Activated CD8-positive, alpha-beta memory T cell treated with anti-CD3 and anti-CD28 coated beads for 1 hour (primary cell): ENCODE results near the gene NOTO.
A peak's percentile ranks its signal among the peaks of the same experiment; 100 is the strongest.

ENCODE experiments used
- DNase-seq, 2 donors: peaks; one replicate each; pipeline ENCODE4 v3.0.0-alpha.2; 2020; ENCODE audit warnings: low read depth in 1 of 2; ENCODE audit errors: extremely low read depth in 1 of 2

NOTO gene

DNA sequence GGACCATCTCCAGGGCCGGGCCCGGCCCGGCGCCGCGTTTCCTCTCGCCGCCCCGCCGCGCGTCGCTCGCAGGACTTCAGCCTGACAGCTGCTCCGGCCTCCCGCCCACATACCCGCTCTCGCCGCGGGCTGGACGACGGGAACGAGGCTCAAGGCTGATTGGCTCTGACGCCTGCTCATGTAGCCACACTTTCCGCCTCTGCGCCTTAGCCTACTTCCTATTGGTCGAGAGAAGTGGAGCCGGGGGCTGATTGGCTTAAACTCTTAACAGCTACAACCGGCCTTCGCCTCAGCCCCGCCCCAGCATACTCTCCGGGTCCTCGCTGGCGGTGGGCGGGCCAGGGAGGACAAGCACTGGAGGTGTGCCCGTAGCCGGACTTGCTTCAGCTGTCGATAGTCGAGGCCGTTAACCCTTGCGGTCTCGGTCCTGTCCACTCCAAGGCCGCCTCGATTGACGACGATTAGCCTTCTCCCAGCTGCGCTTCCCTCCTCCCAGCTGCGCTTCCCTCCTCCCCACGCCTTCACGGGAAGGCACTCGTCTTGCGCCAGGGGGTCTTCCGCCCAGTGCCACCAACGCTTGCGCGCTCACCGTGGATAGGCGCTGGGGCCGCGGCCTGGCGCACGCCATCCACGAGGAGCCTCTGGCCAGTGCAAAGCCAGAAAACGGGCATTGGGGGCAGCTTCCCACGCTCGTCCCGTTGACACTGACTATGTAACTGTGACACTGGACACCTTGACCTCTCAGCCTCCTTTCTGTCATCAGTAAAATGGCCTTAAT lies 31.0 kb downstream of the NOTO start, which contains the start of gene PRADC1:
Gene PRADC1 (minus strand): TSS at position 86 of the 778 bp plus-strand sequence. CDS start 79 bp downstream, at position 7.
- DNase-seq: peak; percentile 85 to 88

DNA sequence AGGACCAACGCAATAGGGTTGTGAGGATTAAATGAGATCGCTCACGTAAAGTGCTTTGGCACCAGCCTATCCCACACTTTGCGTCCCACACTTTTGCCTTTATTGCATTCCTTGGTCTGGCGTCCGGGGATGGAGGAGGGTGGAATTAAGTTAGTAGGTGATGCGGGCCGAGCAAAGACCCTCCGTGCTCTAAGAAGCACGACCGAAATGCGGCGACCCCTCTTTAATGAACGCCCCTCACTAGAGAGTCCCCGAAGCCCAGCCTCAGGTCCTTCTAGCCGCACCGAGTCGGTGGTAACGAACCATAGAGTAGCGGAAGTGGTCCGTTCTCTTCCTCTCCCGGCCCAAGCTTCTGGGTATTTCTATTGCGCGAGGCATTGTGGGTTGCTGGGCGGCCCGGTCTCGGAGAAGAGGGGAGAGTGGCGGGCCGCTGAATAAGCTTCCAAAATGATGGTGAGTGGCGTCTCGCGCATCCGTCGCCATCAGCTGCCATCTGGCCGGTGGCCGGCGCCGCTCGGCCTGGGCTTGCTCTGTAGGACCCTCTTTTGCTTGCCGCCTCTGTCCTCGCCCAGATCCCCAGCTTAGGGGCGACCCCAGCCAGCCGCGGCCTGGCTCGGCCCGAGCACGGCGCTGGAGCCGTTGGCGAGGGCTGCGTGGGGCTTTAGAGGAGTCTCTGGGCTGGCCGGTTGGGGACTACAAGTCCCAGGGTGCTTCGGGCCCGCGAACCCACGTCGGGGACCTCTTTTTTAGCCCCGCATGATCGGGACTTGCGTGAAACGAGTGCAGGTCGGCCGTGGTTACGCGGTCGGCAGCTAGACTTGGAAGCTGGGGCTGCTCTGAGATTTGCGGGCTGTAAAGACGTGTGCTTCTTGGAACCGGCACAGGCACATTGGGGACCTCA lies 31.8 kb downstream of the NOTO start, which contains the start of gene CCT7:
Gene CCT7 (plus strand): TSS at position 377 of the 901 bp plus-strand sequence. CDS start 71 bp downstream, at position 448.
- peak; percentile 73 to 78 for DNase-seq

DNA sequence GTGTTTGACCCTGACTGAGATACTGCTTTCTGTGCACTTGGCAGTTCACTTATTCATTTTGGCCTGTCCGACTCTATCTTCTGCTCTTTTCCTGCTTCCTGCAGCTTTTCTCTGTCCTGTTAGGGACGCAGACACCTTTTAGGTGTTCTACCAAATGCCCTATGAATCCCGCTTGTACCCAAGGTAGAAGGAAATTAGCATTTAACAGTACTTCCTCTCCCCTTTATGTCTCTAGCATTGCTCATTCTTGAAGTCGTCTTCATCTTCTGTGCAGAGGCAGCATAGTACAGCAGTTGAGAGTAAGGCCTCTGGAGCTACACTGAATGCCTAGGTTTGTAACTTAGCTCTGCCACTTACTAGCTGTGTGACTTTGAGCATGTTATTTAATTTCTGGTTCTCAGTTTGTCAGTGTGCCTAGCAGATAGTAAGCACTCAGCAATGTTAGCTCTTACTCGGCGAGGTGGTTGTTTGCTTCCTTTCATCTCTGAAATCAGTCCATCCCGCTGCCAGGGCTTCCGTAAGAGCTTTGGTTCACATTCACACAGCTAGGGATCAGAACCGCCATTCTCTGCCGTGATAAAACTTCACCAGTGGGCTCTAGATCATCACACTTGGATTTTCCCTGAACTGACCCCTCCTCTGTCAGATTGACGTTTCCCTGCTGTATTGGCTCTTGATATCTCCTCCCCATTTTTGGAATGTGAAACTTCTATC lies 33.1 kb downstream of the NOTO start:
- DNase-seq: no peak

DNA sequence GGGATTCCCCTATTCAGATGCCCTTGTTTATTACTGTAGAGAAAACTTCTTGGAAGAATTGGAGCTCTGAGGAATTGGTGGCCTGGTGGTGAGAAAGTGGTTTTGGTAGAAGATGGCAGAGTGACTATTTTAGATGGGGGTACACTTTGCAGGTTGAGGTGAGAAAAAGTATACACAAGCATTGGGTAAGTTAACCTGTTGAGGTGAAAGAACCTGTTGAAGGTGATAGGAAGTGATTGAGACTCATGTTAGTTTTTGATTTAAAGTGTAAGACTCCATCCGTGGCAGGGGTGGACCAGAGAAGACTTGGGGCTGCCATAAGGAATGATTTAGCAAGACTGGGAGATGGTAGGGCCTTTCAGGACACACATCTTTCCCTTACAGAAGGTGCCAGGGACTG lies 34.8 kb downstream of the NOTO start:
- no peak for DNase-seq

DNA sequence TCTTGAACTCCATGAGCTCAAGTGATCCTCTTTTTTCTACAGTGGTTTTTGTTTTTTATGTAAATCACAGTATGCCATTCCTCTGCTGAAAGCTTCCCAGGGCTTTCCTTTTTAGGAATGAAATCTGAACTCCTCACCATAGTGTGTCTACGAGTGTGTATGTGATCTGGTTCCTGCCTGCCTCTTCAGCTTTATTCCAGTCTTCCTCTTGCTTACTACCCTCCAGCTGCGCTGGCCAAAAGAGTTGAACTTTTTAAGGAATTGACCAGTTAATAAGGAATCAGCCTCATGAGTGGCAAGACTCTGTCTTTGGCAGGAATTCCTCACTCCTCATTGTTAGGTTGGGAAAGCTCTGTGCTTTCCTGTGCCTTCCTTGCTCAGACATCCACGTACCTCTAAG lies 35.8 kb downstream of the NOTO start:
- DNase-seq: no peak

DNA sequence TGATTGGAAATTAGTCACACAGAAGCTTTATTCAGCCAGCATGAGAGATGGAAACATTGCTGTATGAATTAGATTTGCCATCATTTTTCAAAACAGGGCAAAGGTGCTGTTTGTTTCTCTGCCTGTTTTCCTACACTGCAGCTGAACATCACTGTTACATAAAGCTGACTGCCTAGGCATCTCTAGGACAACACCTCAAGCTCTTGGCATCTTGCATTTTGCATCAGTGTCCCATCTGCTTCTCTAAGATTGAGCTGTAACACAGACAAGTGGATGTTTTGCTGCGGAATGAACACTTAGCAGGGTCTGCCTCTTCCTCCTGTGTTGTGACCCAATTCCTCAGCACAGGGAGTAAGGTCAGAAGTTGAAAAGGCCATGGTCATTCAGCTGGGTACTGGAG lies 36.6 kb downstream of the NOTO start:
- DNase-seq: no peak

DNA sequence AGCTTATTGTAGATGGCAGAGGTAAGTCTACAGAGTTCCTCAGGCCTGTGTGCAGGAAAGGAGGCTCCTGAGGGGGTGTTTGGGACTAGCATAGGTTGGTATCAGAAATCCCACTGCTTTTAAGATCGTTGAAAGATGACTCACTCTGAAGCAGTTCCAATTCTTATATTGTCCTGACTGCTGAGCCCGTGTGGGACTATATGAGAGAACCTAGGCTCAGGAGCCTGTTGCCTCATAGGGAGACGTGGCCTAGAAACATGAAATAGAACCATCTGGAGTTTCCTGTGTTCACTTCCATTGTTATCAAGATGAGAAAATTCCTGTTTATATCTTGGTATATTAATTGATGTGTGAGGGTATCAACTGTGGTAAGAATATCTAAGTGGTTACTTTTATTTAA lies 37.4 kb downstream of the NOTO start:
- DNase-seq: no peak

DNA sequence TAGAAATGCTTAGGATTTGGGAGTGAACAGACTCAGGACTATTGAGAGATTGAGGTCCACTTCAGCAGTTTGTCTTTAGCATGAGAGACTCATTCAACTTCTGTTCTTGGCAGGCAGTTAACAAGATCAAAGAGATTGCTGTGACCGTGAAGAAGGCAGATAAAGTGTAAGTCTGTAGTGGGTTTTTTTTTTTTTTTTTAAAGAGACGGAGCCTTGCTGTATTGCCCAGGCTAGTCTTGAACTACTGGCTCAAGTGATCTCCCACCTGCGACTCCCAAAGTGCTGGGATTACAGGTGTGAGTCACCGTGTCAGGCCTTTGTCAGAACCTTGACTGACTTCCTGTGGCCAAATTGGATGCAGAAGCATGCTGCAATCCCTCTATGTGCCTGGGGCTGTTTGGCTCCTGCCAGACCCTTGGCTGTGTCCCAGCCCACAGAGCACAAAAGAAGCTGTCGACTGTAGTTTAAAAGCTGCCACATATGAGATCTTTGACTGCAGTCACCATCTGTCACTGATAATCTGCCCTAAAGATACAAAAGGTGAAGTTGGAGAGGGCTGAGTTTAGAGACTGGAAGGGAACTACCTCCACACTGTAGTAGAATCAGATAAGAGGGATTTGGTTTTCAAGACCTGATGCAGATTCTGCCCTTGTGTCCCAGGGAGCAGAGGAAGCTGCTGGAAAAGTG lies 41.7 kb downstream of the NOTO start:
- no peak for DNase-seq

DNA sequence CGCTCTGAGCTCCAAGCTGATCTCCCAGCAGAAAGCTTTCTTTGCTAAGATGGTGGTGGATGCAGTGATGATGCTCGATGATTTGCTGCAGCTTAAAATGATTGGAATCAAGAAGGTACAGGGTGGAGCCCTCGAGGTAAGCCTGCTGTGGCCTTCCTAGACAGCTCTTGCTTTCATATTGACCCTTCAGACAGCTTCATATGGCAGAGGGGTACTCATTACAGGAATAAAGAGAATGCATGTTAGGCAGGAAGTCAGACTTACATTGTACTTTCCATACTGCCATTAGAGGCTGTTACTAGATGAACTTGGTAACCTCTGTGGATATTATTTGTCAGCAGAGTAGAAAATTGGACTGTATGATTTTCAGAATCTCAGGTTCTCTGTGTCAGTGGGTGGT lies 42.2 kb downstream of the NOTO start:
- DNase-seq: no peak

DNA sequence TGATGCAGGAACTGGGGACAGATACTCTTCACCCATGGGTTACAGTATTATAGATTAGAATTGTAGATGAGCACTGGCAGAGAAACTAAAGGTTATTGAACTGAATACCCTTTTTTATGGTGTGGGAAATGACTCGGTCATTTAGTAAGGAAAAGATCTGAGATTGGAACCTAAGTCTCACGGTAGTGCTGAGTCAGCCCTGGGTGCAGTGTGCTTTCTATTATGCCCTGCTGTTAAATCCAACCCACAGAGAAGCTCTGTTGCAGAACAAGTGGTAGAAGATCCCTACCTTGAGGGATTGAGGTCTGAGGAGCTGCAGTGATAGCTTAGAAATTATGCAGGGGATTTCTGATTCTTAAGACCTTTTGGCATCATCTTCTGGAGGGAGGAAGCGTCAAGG lies 44.5 kb downstream of the NOTO start:
- no peak for DNase-seq

DNA sequence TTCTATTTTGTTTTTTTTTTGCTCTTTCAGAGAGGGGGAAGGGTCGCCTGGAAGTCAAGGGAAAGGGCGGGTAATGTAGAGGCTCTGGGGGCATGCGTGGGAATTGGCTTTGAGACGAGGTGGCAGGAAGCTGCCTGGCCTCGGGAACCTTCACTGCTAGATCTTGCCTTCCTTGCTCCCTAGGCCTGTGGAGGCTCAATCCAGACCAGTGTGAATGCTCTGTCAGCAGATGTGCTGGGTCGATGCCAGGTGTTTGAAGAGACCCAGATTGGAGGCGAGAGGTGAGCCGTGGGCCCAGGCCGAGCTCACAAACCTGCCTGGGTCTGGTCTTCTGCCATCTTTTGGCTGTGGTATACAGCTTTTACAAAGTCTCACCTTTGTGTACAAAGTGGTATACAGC lies 47.3 kb downstream of the NOTO start:
- DNase-seq: no peak

DNA sequence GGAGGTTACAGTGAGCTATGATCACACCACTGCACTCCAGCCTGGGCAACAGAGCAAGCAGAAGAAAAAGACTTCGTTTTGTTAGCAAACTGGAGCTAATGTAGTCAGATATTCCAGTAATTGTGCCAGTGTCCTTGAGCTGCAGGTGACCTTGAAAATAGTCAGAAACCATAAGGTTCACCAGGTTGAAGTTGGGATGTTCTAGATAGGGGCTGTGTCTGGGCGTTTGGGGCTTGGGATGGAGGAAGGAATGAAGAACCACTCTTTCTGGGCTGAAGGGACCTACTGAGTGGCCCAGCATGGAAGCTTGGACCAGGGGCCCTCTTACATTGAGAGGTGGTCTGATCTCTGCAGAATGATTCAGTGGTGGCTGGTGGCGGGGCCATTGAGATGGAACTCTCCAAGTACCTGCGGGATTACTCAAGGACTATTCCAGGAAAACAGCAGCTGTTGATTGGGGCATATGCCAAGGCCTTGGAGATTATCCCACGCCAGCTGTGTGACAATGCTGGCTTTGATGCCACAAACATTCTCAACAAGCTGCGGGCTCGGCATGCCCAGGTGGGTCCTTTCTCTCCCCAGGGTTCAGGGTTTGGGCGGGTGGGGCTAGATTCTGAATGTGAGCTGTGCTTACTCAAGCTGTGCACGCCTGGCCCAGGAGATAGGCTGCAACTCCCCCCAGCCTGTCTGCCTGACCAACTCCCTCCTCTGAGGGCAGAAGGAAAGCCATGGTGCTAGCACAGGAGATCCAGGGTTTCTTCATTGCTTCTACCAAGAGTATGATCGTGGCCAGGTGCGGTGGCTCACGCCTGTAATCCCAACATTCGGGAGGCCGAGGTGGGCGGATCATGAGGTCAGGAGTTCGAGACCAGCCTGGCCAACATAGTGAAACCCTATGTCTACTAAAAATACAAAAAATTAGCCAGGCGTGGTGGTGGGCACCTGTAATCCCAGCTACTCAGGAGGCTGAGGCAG lies 48.8 kb downstream of the NOTO start:
- DNase-seq: no peak

DNA sequence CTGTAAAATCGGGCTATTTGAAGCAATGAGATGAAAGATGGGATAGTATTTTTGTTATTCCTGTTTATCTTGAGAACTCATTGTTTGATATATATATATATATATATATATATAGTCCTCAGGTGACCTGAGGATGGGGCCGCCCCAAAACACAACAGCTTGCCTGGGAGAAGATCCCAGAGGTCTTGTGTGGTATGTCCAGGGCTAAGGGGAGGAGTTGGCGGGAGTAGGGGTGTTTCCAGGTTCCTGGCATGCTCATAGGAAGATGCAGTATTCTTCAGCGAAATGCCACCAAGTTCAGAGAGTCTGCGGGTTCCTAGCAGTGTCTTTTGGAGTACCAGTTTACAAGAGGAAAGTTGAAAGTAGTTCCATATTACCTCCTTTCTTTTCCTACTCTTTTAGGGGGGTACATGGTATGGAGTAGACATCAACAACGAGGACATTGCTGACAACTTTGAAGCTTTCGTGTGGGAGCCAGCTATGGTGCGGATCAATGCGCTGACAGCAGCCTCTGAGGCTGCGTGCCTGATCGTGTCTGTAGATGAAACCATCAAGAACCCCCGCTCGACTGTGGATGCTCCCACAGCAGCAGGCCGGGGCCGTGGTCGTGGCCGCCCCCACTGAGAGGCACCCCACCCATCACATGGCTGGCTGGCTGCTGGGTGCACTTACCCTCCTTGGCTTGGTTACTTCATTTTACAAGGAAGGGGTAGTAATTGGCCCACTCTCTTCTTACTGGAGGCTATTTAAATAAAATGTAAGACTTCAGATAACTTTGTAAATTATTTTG lies 50.1 kb downstream of the NOTO start:
- no peak for DNase-seq

DNA sequence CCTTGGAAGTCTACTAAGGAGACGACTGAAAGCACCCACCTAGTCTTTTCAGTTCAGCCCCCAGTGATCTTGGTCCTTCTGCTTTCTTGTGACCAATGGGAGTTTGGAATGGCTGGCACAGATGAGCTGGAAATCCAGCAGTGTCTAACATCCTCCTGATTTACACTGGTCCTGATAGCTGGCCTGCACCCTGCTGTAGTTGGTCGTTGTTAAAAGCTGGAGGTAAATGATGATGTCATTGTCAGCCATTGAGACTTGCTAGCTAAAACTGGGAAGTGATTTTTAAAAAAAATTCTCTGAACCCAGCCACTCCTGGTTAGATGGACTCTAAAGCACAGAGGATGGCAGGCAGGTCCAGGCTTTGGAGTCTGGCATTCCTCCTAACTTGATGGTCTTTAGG lies 51.0 kb downstream of the NOTO start:
- DNase-seq: no peak

DNA sequence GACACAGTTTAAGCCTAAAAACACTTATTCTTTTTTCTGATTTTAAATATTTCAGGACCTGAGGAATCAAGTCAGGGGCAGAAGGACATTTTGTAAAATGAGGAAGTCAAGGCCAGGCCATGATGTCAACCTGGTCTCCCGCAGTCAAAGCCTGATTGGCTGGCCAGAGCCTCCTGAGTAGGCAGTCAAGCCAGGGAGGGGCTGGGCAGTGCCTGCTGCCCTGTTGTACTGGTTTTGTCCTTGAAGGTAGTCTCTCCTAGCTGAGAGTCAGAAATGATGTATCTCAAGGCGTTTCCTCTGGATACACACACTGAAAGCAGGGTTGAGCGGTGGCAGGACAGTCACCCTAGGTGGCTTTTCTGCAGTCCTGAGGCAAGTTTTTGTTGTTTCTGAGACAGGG lies 51.5 kb downstream of the NOTO start:
- DNase-seq: no peak

DNA sequence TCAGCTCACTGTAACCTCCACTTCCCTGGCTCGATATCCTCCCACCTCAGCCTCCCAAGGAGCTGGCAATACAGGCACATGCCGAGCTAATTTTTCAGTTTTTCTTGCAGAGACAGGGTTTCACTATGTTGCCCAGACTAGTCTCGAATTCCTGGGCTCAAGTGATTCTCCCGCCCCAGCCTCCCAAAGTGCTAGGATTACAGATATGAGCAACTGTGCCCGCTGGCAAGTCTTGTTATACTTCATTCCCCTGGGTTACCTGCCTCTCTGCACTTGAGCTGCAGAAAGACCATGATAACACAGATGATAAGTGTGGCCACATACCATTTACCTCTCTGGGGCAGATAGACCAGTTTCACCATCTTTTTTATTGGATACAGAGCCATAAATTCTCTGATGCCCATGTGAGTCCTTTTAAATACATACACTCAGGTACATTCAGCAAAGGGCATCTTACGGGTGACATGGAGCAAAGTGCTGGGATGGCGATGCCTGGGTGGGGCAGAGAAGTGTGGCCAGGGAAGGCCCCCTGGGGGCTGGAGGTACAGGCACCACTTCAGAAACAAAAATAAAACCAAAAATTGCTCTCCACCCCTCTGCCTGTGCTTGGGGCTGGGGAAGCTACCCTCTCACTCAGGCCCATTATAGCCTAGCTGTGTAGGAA lies 52.1 kb downstream of the NOTO start:
- DNase-seq: no peak

DNA sequence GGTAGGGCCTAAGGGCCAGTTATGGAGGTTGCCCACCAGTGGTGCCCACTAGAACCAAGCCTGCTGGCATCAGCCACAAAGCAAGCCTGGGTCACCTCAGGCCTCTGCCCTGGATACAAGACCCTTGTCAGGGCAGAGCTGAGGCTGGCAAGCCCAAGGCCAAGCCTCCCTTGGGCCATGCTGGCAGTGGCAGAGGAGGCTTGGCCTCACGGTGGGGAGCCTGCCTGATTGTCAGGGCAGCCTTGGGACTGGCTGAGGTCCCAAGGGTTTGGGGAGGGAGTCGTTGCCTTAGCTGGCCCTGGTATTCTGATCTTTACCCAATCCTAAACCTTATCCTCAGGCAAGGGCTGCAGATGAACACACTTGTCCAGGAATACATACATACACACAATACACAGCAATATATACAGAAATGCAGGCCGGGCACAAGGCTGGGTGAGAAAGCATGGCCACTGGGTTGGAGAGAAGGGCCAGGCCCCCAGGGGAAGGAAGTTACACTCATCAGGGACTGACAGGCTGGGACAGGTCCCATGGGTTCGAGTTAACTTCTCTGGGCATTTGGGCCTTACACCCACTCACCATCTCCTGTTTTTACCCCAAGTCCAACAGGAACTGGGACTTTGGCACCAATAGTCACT lies 52.8 kb downstream of the NOTO start:
- no peak for DNase-seq
